SH-SY5Y (cell line): ENCODE data around the gene CAMK2N2.

ENCODE experiments used
- GATA2 ChIP-seq: IDR thresholded peaks from 2 replicates; pipeline ENCODE4 v1.6.1; 2011; ENCODE audit warnings: mild to moderate bottlenecking, low read depth, low read length
- GATA3 ChIP-seq: IDR thresholded peaks from 2 replicates; pipeline ENCODE4 v1.6.1; 2011; ENCODE audit warnings: low read depth, mild to moderate bottlenecking, low read length, moderate library complexity

CAMK2N2 gene

GRCh38 chr3:184289426-184289938 is 28.1 kb upstream of the CAMK2N2 start:
- no peak for TF ChIP-seq GATA3
- TF ChIP-seq GATA2: no peak

GRCh38 chr3:184284696-184285095 is 23.3 kb upstream of the CAMK2N2 start:
- TF ChIP-seq GATA2: no peak

- TF ChIP-seq GATA3: no peak
- no peak for TF ChIP-seq GATA2
Measured at GRCh38 chr3:184283681-184284080, 22.3 kb upstream of the CAMK2N2 start.

GRCh38 chr3:184282941-184283340 is 21.6 kb upstream of the CAMK2N2 start:
- TF ChIP-seq GATA3 (no peak), GATA2 (no peak)

GRCh38 chr3:184277366-184277765 is 16.0 kb upstream of the CAMK2N2 start:
- TF ChIP-seq GATA2 (no peak), GATA3 (no peak)

GRCh38 chr3:184275961-184276910 is 14.9 kb upstream of the CAMK2N2 start, which contains the start of gene ECE2:
Gene ECE2 (plus strand): TSS chr3:184276022. CDS start chr3:184276154, 132 bp downstream.
- TF ChIP-seq GATA3 (no peak), GATA2 (no peak)

- TF ChIP-seq GATA2 (no peak), GATA3 (no peak)
Measured at GRCh38 chr3:184275381-184275701, 14.0 kb upstream of the CAMK2N2 start.

GRCh38 chr3:184272269-184272668 is 10.9 kb upstream of the CAMK2N2 start:
- TF ChIP-seq GATA2: no peak
- TF ChIP-seq GATA3: no peak

- TF ChIP-seq GATA3 (no peak), GATA2 (no peak)
Measured at GRCh38 chr3:184262764-184263179, 1.4 kb upstream of the CAMK2N2 start.

GRCh38 chr3:184261854-184262763 is 756 bp upstream of the CAMK2N2 start:
- TF ChIP-seq GATA2 (no peak), GATA3 (no peak)

- TF ChIP-seq GATA2: no peak
- no peak for TF ChIP-seq GATA3
Measured at GRCh38 chr3:184260724-184261269, 556 bp downstream of the CAMK2N2 start.

- no peak for TF ChIP-seq GATA2
- no peak for TF ChIP-seq GATA3
Measured at GRCh38 chr3:184259878-184260723, 1.3 kb downstream of the CAMK2N2 start.

- no peak for TF ChIP-seq GATA3
- no peak for TF ChIP-seq GATA2
Measured at GRCh38 chr3:184259396-184259877, 1.9 kb downstream of the CAMK2N2 start.

GRCh38 chr3:184258926-184259325 is 2.4 kb downstream of the CAMK2N2 start:
- TF ChIP-seq GATA2 (no peak), GATA3 (no peak)
